Effector memory CD8-positive, alpha-beta T cell (primary cell): ENCODE measurements around the gene TTLL3.

Experiments
- ATAC-seq: fragments of 150-1000 bp; cut with Tn5 transposase; replicated peaks from 2 replicates; pipeline ENCODE4 v1.10.0; 2021; ENCODE audit warnings: mild to moderate bottlenecking, moderate library complexity
- DNase-seq, 3 experiments: peaks; one replicate each; pipeline ENCODE4 v3.0.0; 2021
- H3K27ac Mint-ChIP-seq, 2 donors: one replicate each; pipeline ENCODE4 v1.8.0; 2022; ENCODE audit warnings: mild to moderate bottlenecking in 2 of 2, mixed read lengths in 2 of 2, moderate library complexity in 2 of 2
- H3K27me3 Mint-ChIP-seq, 2 donors: one replicate each; pipeline ENCODE4 v1.8.0; 2022; ENCODE audit warnings: mixed read lengths in 2 of 2
- H3K36me3 Mint-ChIP-seq: one replicate; pipeline ENCODE4 v1.8.0; 2022; ENCODE audit warnings: mild to moderate bottlenecking, moderate library complexity, mixed read lengths; ENCODE audit not compliant: insufficient read depth
- H3K4me1 Mint-ChIP-seq, 2 donors: one replicate each; pipeline ENCODE4 v1.8.0; 2022; ENCODE audit warnings: low read depth in 2 of 2, mixed read lengths in 2 of 2
- H3K4me3 Mint-ChIP-seq, 2 donors: one replicate each; pipeline ENCODE4 v1.8.0; 2022; ENCODE audit warnings: mild to moderate bottlenecking in 2 of 2, mixed read lengths in 2 of 2, moderate library complexity in 2 of 2
- H3K9me3 Mint-ChIP-seq, 2 donors: one replicate each; pipeline ENCODE4 v1.8.0; 2022; ENCODE audit warnings: mixed read lengths in 2 of 2

The TTLL3 gene

DNA sequence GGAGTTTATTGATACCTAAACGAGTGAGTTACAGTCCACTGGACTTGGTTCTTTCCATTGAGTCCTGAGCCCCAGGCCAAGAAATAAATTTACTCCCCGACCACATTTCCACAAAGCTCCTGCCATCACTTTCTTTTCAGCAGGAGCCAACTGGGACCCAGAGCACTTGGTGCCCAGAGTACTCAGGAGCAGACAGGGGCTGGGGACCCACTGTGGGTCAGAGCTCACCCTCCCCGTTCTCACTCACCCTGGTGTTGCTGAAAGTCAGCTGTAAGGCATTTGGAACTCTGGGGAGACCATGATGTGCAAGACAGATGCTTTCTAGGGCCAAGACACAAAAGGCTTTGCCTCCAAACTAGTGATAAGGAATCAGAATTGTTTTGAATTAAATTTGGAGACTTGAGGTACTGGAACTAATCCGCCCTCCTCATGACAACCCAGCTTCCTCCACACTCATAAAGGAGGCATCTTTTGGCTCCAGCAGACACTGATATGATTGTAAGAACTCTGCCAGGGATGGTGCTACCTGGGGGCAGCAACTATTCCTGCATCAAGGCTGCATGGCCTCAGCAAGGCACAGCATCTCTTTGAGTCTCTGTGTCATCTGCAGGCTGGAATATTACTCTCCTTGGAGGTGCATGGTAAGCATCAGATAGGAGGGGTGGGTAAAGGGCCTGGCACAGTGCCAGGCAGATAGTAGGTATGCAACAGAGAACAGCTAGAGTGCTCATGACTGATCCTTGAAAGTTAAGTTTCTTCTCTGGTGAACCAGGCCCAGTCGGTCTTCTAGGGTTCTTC, 33.0 kb upstream of the TTLL3 start:
- Mint-ChIP-seq H3K4me1 (peaks cover 26 to 36% of the 10 kb centered on the region in 2 donors), H3K4me3 (no peak overlapping the region), H3K9me3 (no peaks in the 10 kb centered on the region), H3K36me3 (peaks cover 4% of the 10 kb centered on the region), H3K27me3 (no peaks in the 10 kb centered on the region), H3K27ac (no peak overlapping the region)
- ATAC-seq (no peak), DNase-seq (no peak)

GRCh38 chr3:9777694-9778021, 32.4 kb upstream of the TTLL3 start:
- Mint-ChIP-seq H3K36me3 (peaks cover 4% of the 10 kb centered on the region), H3K4me3 (no peak overlapping the region), H3K27me3 (no peaks in the 10 kb centered on the region), H3K9me3 (no peaks in the 10 kb centered on the region), H3K27ac (no peak overlapping the region), H3K4me1 (peaks cover 31 to 40% of the 10 kb centered on the region in 2 donors)
- ATAC-seq (no peak), DNase-seq (no peak)

DNA sequence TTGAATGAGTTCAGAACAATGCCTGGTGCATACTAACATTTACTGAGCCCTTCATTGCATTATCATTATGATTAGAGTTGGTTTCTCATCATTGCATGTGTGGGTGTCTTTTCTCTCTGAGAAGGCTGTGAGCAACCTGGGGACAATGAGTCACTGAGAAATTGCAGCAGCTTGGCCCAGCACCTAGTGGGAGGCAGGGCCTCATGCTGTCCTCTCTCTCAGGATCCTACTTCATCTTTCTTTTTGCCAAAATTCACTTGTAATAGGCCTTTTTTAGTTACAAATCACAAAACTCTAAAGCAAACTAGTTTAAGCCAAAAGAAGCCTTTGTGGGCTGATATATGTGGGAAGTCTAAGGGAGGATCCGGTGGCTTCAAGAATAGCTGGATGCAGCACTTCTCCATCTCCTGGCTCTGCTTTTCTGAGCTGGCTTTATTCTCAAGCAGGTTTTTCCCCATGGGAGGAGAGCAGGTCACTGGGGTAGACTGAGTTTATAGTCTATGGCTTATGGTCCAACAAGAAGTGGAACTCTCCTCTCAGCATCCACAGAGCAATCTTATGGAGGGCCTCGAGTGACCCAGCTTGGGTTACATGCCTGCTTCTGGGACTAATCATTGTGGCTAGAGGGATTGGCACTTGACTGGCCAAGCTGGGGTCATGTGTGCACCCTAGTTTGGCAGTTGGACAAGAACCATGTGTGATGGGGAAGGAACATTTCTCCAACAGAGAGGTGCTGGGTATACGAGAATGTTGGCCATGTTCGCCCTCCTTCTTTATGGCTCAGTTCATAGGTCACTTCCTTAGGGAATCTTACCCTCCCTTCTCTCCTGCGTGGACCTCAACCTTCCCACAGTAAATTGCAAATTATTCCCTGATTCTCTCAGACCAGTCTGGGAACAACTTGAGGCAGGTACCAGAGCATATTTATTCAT, 31.7 kb upstream of the TTLL3 start:
- ATAC-seq (no peak), DNase-seq (no peak)
- peak overlapping the region; percentile 68 to 71 for H3K4me3 Mint-ChIP-seq
- peaks cover 36 to 40% of the 10 kb centered on the region in 2 donors for H3K4me1 Mint-ChIP-seq
- H3K27ac Mint-ChIP-seq = peak overlapping the region; percentile 85 to 95
- no peaks in the 10 kb centered on the region for H3K9me3 Mint-ChIP-seq
- H3K36me3 Mint-ChIP-seq = peaks cover 8% of the 10 kb centered on the region
- no peaks in the 10 kb centered on the region for H3K27me3 Mint-ChIP-seq

DNA sequence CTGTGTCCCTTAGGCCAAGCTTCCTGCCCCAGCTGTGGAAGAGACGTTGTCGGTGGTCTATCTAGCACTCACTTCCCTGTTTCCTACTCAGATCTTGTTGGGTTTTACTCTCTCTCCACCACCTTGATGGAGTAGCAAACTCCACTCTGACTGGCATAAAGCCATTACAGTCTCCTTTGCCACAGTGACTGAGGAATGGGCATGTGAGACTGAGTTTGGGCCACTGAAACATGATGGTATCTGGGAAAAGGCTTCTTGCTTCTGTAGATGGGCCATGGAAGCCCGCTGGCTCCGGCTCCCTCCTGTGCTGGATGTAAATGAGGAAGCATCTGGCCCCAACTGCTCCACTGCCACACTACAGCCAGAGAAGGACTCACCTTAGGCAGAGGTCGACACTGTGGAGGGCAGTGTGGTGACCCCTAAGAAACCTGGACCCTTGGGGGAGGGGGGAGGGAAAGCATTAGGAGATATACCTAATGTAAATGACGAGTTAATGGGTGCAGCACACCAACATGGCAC, 30.9 kb upstream of the TTLL3 start:
- Mint-ChIP-seq H3K36me3 (peaks cover 15% of the 10 kb centered on the region), H3K27ac (peak overlapping the region; percentile 85 to 95), H3K27me3 (no peaks in the 10 kb centered on the region), H3K4me1 (peaks cover 36 to 40% of the 10 kb centered on the region in 2 donors), H3K4me3 (peak overlapping the region; percentile 68 to 71), H3K9me3 (no peaks in the 10 kb centered on the region)
- DNase-seq (no peak), ATAC-seq (no peak)

DNA sequence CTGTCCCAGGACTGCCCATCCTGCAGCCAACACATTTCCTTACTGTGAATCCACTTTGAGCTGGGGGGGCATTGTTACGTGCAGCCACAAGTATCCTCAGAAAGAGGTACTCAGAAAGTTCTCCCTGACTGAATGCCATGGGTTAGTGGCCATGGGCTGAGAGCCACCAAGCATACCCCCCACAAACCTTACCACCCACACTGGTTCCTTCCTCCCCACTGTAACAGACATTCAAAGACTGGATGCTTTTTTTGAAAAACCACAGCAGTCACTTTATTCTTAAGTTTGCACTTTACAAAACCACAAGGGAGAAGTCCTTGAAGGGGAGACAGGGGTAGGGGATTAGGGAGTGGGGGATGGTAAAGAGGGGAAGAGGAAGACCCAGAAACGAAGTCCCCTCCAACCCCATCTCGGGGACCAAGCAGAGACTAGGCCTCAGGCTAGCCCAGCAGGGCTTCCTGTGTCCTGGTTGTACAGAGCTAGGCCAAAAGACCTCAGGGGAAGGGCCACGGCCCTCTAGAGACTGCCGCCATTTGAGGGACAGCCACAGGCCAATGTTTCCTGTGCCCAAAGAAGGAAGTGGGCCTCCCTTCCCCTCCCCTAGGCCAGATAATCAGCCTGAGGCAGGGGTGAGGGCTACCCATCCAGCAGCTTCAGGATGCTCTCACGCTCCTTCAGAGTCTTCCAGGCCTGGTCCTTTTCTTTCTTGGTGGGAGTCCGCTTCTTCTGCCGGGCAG, 30.2 kb upstream of the TTLL3 start:
- H3K4me3 Mint-ChIP-seq = peak overlapping the region; percentile 68 to 71
- H3K27ac Mint-ChIP-seq = peak overlapping the region; percentile 85 to 95
- H3K27me3 Mint-ChIP-seq = no peaks in the 10 kb centered on the region
- DNase-seq (peak; percentile 20 to 28 (median 21)), ATAC-seq (peak; percentile 84)
- peaks cover 36 to 40% of the 10 kb centered on the region in 2 donors for H3K4me1 Mint-ChIP-seq
- peaks cover 17% of the 10 kb centered on the region for H3K36me3 Mint-ChIP-seq
- no peaks in the 10 kb centered on the region for H3K9me3 Mint-ChIP-seq

DNA sequence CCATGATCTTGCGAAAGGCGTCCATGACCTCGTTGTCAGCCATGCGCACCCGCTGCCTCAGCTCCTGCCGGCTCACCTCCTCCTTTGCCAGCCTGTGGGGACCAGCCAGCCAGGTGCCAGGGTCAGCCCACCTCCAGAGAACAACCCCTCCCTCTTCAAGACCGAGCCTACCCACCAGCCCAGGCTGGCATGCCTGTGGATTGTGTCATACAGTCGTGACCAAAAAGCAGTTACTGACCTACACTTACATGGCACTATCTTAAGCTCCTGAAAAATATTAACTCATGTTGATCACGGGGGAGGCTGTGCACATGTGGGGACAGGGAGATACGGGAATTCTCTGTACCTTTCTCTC, 29.6 kb upstream of the TTLL3 start:
- Mint-ChIP-seq H3K27ac (peak overlapping the region; percentile 85 to 95), H3K4me3 (peak overlapping the region; percentile 68 to 71), H3K36me3 (peaks cover 23% of the 10 kb centered on the region), H3K4me1 (peaks cover 39 to 40% of the 10 kb centered on the region in 2 donors), H3K9me3 (no peaks in the 10 kb centered on the region), H3K27me3 (no peaks in the 10 kb centered on the region)
- peak; percentile 33 for ATAC-seq
- DNase-seq = no peak

DNA sequence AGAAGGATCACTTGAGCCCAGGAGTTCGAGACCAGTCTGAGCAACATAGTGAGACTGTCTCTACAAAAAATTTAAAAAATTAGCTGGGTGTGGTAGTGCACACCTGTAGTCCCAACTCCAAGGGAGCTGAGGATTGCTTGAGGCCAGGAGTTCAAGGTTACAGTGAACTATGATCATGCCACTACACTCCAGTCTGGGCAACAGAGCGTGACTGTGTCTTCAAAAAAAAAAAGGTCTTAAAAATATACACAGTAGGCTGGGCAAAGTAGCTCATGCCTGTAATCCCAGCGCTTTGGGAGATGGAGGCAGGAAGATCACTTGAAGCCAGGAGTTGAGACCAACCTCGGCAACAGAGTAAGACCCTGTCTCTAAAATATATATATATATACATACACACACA, 29.2 kb upstream of the TTLL3 start:
- DNase-seq = no peak
- Mint-ChIP-seq H3K27ac (peak overlapping the region; percentile 85 to 95), H3K36me3 (peaks cover 28% of the 10 kb centered on the region), H3K9me3 (no peaks in the 10 kb centered on the region), H3K4me3 (peak overlapping the region; percentile 68 to 71), H3K27me3 (no peaks in the 10 kb centered on the region), H3K4me1 (peaks cover 40 to 41% of the 10 kb centered on the region in 2 donors)
- ATAC-seq = no peak

- H3K4me3 Mint-ChIP-seq = peak overlapping the region; percentile 12 to 38
- peaks cover 40 to 41% of the 10 kb centered on the region in 2 donors for H3K4me1 Mint-ChIP-seq
- no peaks in the 10 kb centered on the region for H3K27me3 Mint-ChIP-seq
- peaks cover 33% of the 10 kb centered on the region for H3K36me3 Mint-ChIP-seq
- H3K27ac Mint-ChIP-seq = peak overlapping the region; percentile 85 to 95
- DNase-seq (no peak), ATAC-seq (no peak)
- no peaks in the 10 kb centered on the region for H3K9me3 Mint-ChIP-seq
Measured at GRCh38 chr3:9781551-9781950, 28.5 kb upstream of the TTLL3 start.

- Mint-ChIP-seq H3K9me3 (no peaks in the 10 kb centered on the region), H3K4me1 (peaks cover 40 to 41% of the 10 kb centered on the region in 2 donors), H3K36me3 (peaks cover 35% of the 10 kb centered on the region), H3K4me3 (peak overlapping the region in 1 of 2 donors; percentile 12), H3K27me3 (no peaks in the 10 kb centered on the region), H3K27ac (peak overlapping the region; percentile 81 to 85)
- DNase-seq (no peak), ATAC-seq (no peak)
Measured at GRCh38 chr3:9781978-9782603, 28.0 kb upstream of the TTLL3 start.

DNA sequence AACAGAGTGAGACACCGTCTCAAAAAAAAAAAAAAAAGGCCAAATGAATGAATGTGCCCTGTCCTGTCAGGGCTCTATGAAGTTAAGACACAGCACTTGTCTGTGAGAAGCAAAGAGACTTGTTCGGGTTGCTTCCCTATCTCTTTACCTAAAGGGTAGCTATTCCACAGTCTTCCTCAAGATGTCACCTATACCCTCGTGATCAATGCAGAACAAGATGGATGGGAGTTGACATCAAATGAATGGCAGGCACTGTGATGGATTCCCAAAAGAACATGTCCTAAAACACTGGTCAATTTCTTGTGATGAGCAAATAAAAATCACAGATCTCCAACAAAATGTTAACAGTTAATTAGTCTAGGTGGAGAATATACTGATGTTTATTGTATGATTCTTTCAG, 27.3 kb upstream of the TTLL3 start:
- ATAC-seq = no peak
- Mint-ChIP-seq H3K27ac (peak overlapping the region; percentile 81 to 85), H3K27me3 (no peaks in the 10 kb centered on the region), H3K9me3 (no peaks in the 10 kb centered on the region), H3K4me1 (peaks cover 38 to 39% of the 10 kb centered on the region in 2 donors), H3K4me3 (no peak overlapping the region), H3K36me3 (peaks cover 39% of the 10 kb centered on the region)
- no peak for DNase-seq

DNA sequence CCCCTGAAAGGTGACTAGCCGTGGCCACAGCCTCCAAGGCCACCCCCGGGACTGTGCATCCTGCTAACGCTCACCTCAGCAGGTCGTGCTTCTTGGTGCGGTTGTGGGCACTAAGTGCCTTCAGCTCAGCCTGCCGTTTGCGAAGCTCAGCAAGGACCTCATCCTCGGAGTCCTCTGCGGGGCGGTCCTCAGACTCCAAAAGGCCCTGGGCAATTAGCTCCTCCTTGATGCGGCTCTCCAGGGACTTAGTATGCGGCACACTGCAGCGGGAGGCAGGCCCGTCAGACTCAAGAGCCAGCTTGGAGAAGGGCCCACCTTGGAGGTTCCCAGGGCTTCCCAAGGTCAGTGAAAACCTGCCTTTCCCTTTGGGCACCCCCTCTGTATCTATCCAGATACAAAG, 26.1 kb upstream of the TTLL3 start:
- ATAC-seq = no peak
- Mint-ChIP-seq H3K4me1 (peaks cover 31 to 35% of the 10 kb centered on the region in 2 donors), H3K36me3 (peaks cover 48% of the 10 kb centered on the region)

DNA sequence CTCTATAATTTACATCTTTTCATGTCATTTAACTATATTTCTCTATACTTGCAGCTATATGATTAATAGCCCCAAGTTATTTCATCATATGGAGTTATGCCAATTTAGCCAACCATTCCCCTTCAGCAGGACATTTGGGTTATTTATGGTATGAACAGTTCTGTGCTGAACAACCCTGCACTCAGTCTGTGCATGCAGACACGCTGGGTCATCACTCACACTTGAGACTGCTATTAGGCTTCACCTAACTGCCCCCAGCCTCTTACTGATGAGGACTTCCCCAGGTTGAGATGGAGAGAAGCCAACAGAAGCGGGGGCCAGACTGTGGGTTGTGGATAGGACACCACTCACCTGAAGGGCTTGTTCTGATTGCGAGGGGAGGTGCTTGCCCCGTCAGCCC, 25.1 kb upstream of the TTLL3 start:
- H3K36me3 Mint-ChIP-seq = peaks cover 56% of the 10 kb centered on the region
- no peaks in the 10 kb centered on the region for H3K27me3 Mint-ChIP-seq
- H3K4me3 Mint-ChIP-seq = no peak overlapping the region
- H3K27ac Mint-ChIP-seq = no peak overlapping the region
- DNase-seq = no peak
- H3K4me1 Mint-ChIP-seq = peaks cover 21 to 27% of the 10 kb centered on the region in 2 donors
- no peak for ATAC-seq
- no peaks in the 10 kb centered on the region for H3K9me3 Mint-ChIP-seq

More for the DNA sequence above, 26.1 kb upstream of the TTLL3 start:
- Mint-ChIP-seq H3K27me3 (no peaks in the 10 kb centered on the region), H3K9me3 (no peaks in the 10 kb centered on the region), H3K4me3 (no peak overlapping the region), H3K27ac (no peak overlapping the region)
- DNase-seq = no peak

- ATAC-seq (no peak), DNase-seq (no peak)
- H3K9me3 Mint-ChIP-seq = no peaks in the 10 kb centered on the region
- H3K27ac Mint-ChIP-seq = peak overlapping the region in 1 of 2 donors; percentile 77
- H3K27me3 Mint-ChIP-seq = no peaks in the 10 kb centered on the region
- H3K4me3 Mint-ChIP-seq = no peak overlapping the region
- peaks cover 20 to 26% of the 10 kb centered on the region in 2 donors for H3K4me1 Mint-ChIP-seq
- peaks cover 56% of the 10 kb centered on the region for H3K36me3 Mint-ChIP-seq
Measured at GRCh38 chr3:9785602-9786001, 24.5 kb upstream of the TTLL3 start.
